K562 (cell line): ENCODE results near the gene CCR5AS.
A peak's percentile ranks its signal among the peaks of the same experiment; 100 is the strongest.

Source experiments
- EP300 ChIP-seq: IDR thresholded peaks from 2 replicates; pipeline ENCODE4 v1.6.1; 2012; ENCODE audit warnings: low read length, improper control_type of control experiment
- FOSL1 ChIP-seq: fragments of 200-800 bp; sonication (Bioruptor generic); conservative IDR thresholded peaks from 2 replicates; pipeline ENCODE4 v1.6.1; 2016; ENCODE audit warnings: missing genetic modification characterization, missing compliant biosample characterization
- HNRNPH1 ChIP-seq: fragments of 200-400 bp; formaldehyde crosslinking; optimal IDR thresholded peaks from 2 replicates; pipeline ENCODE3; 2017; ENCODE audit warnings: low read depth, mild to moderate bottlenecking, low read length, moderate library complexity
- KDM5B ChIP-seq: fragments of 200-600 bp; sonication (generic); IDR thresholded peaks from 2 replicates; pipeline ENCODE4 v1.6.1; 2012; ENCODE audit warnings: low read depth, mild to moderate bottlenecking, moderate library complexity, low read length, control low read depth, inconsistent platforms; ENCODE audit not compliant: insufficient replicate concordance
- MCM3 ChIP-seq: fragments of 450-650 bp; IDR thresholded peaks from 2 replicates; pipeline ENCODE4 v1.6.1; 2016
- MTA1 ChIP-seq: fragments of 450-650 bp; IDR thresholded peaks from 2 replicates; pipeline ENCODE4 v1.6.1; 2017; ENCODE audit warnings: borderline replicate concordance
- SMARCC2 ChIP-seq: fragments of 450-650 bp; IDR thresholded peaks from 2 replicates; pipeline ENCODE4 v1.6.1; 2017; ENCODE audit warnings: antibody characterized with exemption, moderate library complexity, mild to moderate bottlenecking, low read depth
- TAF9B ChIP-seq: fragments of 450-650 bp; IDR thresholded peaks from 2 replicates; pipeline ENCODE4 v1.6.1; 2018; ENCODE audit warnings: mild to moderate bottlenecking; ENCODE audit not compliant: partially characterized antibody
- TAL1 ChIP-seq: fragments of 450-650 bp; IDR thresholded peaks from 2 replicates; pipeline ENCODE4 v1.6.1; 2016; ENCODE audit warnings: mild to moderate bottlenecking
- TEAD4 ChIP-seq, 2 experiments: sonication (generic) in 1 of 2; formaldehyde crosslinking in 1 of 2; IDR thresholded peaks; 2 replicates each; pipeline versions ENCODE4 v1.6.1 to v1.8.0; 2012 to 2022; ENCODE audit warnings: borderline replicate concordance in 1 of 2, inconsistent platforms in 1 of 2, low read length in 1 of 2, mild to moderate bottlenecking in 1 of 2, missing genetic modification reagents in 1 of 2
- TSC22D4 ChIP-seq: fragments of 450-650 bp; IDR thresholded peaks from 2 replicates; pipeline ENCODE4 v1.6.1; 2016; ENCODE audit warnings: missing genetic modification characterization, missing biosample characterization, control low read depth
- XRCC5 ChIP-seq: fragments of 200-400 bp; formaldehyde crosslinking; IDR thresholded peaks from 2 replicates; pipeline ENCODE4 v1.6.1; 2017; ENCODE audit warnings: low read depth, mild to moderate bottlenecking, low read length
- ZKSCAN8 ChIP-seq: fragments of 200-800 bp; sonication (Bioruptor generic); IDR thresholded peaks from 2 replicates; pipeline ENCODE4 v1.6.1; 2016; ENCODE audit warnings: missing genetic modification characterization, missing compliant biosample characterization
- ZNF197 ChIP-seq: fragments of 200-800 bp; sonication (Bioruptor generic); IDR thresholded peaks from 2 replicates; pipeline ENCODE4 v1.6.1; 2016; ENCODE audit warnings: low read depth, missing genetic modification characterization, missing compliant biosample characterization
- ZNF766 ChIP-seq: fragments of 200-800 bp; sonication (Bioruptor generic); conservative IDR thresholded peaks from 2 replicates; pipeline ENCODE4 v1.6.1; 2016; ENCODE audit warnings: missing genetic modification characterization, missing compliant biosample characterization
- TF ChIP-seq, protein P1 (sequence below): sonication (generic); formaldehyde crosslinking; IDR thresholded peaks from 2 replicates; pipeline ENCODE4 v1.8.0; 2022; ENCODE audit warnings: mild to moderate bottlenecking, missing genetic modification reagents
- TF ChIP-seq, protein P2 (sequence below), 2 experiments: fragments of 200-800 bp in 1 of 2; sonication (Bioruptor generic) in 1 of 2; sonication (generic) in 1 of 2; formaldehyde crosslinking in 1 of 2; IDR thresholded peaks in 1 of 2; conservative IDR thresholded peaks in 1 of 2; 2 replicates each; pipeline versions ENCODE4 v1.5.0 to v1.6.1; 2016 to 2020; ENCODE audit warnings: missing compliant biosample characterization in 1 of 2, missing genetic modification characterization in 1 of 2, missing genetic modification reagents in 1 of 2

Gene CCR5AS

DNA sequence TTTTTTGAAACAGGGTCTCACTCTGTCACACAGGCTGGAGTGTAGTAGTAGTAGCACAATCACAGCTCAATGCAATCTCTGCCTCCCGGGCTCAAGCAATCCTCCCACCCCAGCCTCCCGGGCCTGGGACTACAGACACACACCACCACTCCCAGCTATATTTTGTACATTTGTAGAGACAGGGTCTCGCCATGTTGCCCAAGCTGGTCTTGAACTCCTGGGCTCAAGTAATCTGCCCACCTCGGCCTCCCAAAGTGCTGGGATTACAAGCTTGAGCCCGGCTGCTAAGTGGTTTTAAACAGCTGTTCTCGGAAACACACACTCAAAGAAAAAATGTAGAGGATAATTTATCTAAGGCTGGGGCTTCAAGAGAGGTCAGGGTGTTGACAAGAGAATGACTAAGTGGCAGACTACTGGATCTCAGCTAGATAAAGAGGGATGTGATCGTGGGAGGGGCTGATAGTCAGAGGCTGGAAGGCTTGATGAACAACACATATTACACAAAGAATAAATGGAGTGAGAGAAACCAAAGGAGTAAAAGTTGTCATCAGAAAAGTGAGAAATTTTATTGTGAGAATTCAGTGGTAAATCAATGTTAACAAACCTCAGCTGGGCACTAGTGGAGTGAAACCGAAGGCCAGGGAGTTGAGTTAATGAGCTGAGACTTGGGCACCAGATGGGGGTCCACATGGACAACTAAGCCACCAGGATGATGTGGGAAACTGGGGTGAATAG lies 6.7 kb downstream of the CCR5AS start (continued):
- TF ChIP-seq, protein P1, sequence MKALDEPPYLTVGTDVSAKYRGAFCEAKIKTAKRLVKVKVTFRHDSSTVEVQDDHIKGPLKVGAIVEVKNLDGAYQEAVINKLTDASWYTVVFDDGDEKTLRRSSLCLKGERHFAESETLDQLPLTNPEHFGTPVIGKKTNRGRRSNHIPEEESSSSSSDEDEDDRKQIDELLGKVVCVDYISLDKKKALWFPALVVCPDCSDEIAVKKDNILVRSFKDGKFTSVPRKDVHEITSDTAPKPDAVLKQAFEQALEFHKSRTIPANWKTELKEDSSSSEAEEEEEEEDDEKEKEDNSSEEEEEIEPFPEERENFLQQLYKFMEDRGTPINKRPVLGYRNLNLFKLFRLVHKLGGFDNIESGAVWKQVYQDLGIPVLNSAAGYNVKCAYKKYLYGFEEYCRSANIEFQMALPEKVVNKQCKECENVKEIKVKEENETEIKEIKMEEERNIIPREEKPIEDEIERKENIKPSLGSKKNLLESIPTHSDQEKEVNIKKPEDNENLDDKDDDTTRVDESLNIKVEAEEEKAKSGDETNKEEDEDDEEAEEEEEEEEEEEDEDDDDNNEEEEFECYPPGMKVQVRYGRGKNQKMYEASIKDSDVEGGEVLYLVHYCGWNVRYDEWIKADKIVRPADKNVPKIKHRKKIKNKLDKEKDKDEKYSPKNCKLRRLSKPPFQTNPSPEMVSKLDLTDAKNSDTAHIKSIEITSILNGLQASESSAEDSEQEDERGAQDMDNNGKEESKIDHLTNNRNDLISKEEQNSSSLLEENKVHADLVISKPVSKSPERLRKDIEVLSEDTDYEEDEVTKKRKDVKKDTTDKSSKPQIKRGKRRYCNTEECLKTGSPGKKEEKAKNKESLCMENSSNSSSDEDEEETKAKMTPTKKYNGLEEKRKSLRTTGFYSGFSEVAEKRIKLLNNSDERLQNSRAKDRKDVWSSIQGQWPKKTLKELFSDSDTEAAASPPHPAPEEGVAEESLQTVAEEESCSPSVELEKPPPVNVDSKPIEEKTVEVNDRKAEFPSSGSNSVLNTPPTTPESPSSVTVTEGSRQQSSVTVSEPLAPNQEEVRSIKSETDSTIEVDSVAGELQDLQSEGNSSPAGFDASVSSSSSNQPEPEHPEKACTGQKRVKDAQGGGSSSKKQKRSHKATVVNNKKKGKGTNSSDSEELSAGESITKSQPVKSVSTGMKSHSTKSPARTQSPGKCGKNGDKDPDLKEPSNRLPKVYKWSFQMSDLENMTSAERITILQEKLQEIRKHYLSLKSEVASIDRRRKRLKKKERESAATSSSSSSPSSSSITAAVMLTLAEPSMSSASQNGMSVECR (CRISPR knock-in tag) = 0 out of 2 replicates have a peak, but pooled peaks have one; percentile 32
- TF ChIP-seq TSC22D4 (no peak), HNRNPH1 (no peak), ZNF766 (CRISPR knock-in tag) (0 out of 2 replicates have a peak, but pooled peaks have one; percentile 44), MTA1 (peak; percentile 85; the same call in 1 of the 2 replicates), ZNF197 (CRISPR knock-in tag) (peak; percentile 78; the same call in 1 of the 2 replicates), ZKSCAN8 (CRISPR knock-in tag) (peak; percentile 53; the same call in 1 of the 2 replicates), XRCC5 (no peak), TAF9B (peak; percentile 61), TAL1 (peak; percentile 81), KDM5B (no peak), TEAD4 (IDR thresholded peaks at IDR 0.05; ENCODE audit: low read length) (peak; percentile 92), TEAD4 (CRISPR knock-in tag; IDR thresholded peaks at IDR 0.05; ENCODE audit: borderline replicate concordance) (no peak), MCM3 (no peak), EP300 (peak; percentile 93), SMARCC2 (peak; percentile 83), FOSL1 (tag) (peak; percentile 97)
- TF ChIP-seq, protein P2, sequence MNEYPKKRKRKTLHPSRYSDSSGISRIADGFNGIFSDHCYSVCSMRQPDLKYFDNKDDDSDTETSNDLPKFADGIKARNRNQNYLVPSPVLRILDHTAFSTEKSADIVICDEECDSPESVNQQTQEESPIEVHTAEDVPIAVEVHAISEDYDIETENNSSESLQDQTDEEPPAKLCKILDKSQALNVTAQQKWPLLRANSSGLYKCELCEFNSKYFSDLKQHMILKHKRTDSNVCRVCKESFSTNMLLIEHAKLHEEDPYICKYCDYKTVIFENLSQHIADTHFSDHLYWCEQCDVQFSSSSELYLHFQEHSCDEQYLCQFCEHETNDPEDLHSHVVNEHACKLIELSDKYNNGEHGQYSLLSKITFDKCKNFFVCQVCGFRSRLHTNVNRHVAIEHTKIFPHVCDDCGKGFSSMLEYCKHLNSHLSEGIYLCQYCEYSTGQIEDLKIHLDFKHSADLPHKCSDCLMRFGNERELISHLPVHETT (CRISPR knock-in tag; conservative IDR thresholded peaks at IDR 0.05 in 1 of 2, IDR thresholded peaks at IDR 0.05 in 1 of 2) = peak in 1 of 2 experiments; percentile 83; a peak in 2 of 4 replicates
